Astrocyte (in vitro differentiated cells and primary cell): ENCODE data around the gene CGREF1. TPM values are rescaled to one million over a fixed set of nuclear protein-coding genes. Genes with fewer than 3 reads are reported as not detected.

Experiments used
- DNase-seq: peaks from one replicate; pipeline ENCODE4 v3.0.0-alpha.2; 2010; ENCODE audit warnings: low read depth
- FAIRE-seq: peaks from 2 replicates; lab custom pipeline; 2011; peaks lifted over from hg19 to GRCh38; lab: Jason Lieb, UNC
- H2AFZ ChIP-seq: 2 replicates; pipeline ENCODE4 v1.6.0; 2012; ENCODE audit warnings: low read depth, low read length, inconsistent platforms
- H3K27ac ChIP-seq: 2 replicates; pipeline ENCODE4 v1.5.1; 2011; ENCODE audit warnings: low read depth, low read length, inconsistent platforms
- H3K27me3 ChIP-seq: 2 replicates; pipeline ENCODE4 v1.6.0; 2011; ENCODE audit warnings: low read length, inconsistent platforms; ENCODE audit not compliant: insufficient read depth
- H3K36me3 ChIP-seq: 2 replicates; pipeline ENCODE4 v1.5.1; 2011; ENCODE audit warnings: low read length, inconsistent platforms; ENCODE audit not compliant: insufficient read depth
- H3K4me1 ChIP-seq: 2 replicates; pipeline ENCODE4 v1.5.1; 2011; ENCODE audit warnings: low read length, inconsistent platforms; ENCODE audit not compliant: insufficient read depth
- H3K4me2 ChIP-seq: 2 replicates; pipeline ENCODE4 v1.6.0; 2012; ENCODE audit warnings: low read length, inconsistent platforms
- H3K4me3 ChIP-seq: 2 replicates; pipeline ENCODE4 v1.5.1; 2011; ENCODE audit warnings: low read depth, mild to moderate bottlenecking, low read length, inconsistent platforms; ENCODE audit not compliant: insufficient read depth
- H3K79me2 ChIP-seq: 2 replicates; pipeline ENCODE4 v1.6.0; 2012; ENCODE audit warnings: mild to moderate bottlenecking, low read length, inconsistent platforms; ENCODE audit not compliant: insufficient read depth
- H3K9ac ChIP-seq: 2 replicates; pipeline ENCODE4 v1.6.0; 2012; ENCODE audit warnings: mild to moderate bottlenecking, low read length, inconsistent platforms
- H3K9me3 ChIP-seq: 2 replicates; pipeline ENCODE4 v1.5.1; 2012; ENCODE audit warnings: low read depth, mild to moderate bottlenecking, low read length, inconsistent platforms; ENCODE audit not compliant: insufficient read depth
- H4K20me1 ChIP-seq: 2 replicates; pipeline ENCODE4 v1.6.0; 2012; ENCODE audit warnings: low read length, inconsistent platforms; ENCODE audit not compliant: insufficient read depth
- H3K27ac Mint-ChIP-seq: one replicate; pipeline ENCODE4 v1.8.0; 2021; ENCODE audit warnings: mild to moderate bottlenecking, mixed read lengths; ENCODE audit not compliant: unreplicated experiment
- H3K27me3 Mint-ChIP-seq: one replicate; pipeline ENCODE4 v1.8.0; 2021; ENCODE audit warnings: low read depth, mixed read lengths; ENCODE audit not compliant: unreplicated experiment
- H3K36me3 Mint-ChIP-seq: one replicate; pipeline ENCODE4 v1.8.0; 2021; ENCODE audit warnings: low read depth, mixed read lengths; ENCODE audit not compliant: unreplicated experiment
- H3K4me1 Mint-ChIP-seq: one replicate; pipeline ENCODE4 v1.8.0; 2021; ENCODE audit warnings: low read depth, mixed read lengths; ENCODE audit not compliant: unreplicated experiment
- H3K4me3 Mint-ChIP-seq: one replicate; pipeline ENCODE4 v1.8.0; 2021; ENCODE audit warnings: mild to moderate bottlenecking, moderate library complexity, mixed read lengths; ENCODE audit not compliant: unreplicated experiment
- H3K9me3 Mint-ChIP-seq: one replicate; pipeline ENCODE4 v1.8.0; 2021; ENCODE audit warnings: mild to moderate bottlenecking, mixed read lengths; ENCODE audit not compliant: unreplicated experiment
- EZH2 ChIP-seq: IDR thresholded peaks from 2 replicates; pipeline ENCODE4 v1.6.1; 2012; ENCODE audit warnings: mild to moderate bottlenecking, low read length, inconsistent platforms; ENCODE audit not compliant: insufficient read depth
- total RNA-seq: library from RNA; stranded (reverse); gene quantifications from 2 replicates; pipeline ENCODE4 v1.2.1, GENCODE V29; 2021
- TF ChIP-seq, protein P1 (sequence below): IDR thresholded peaks from 2 replicates; pipeline ENCODE4 v1.5.1; 2011; ENCODE audit warnings: low read depth, mild to moderate bottlenecking, inconsistent platforms, low read length, moderate library complexity; ENCODE audit not compliant: insufficient read depth

Gene CGREF1
- total RNA-seq, 1 donor from 2014 or later = 1.8 TPM

DNA sequence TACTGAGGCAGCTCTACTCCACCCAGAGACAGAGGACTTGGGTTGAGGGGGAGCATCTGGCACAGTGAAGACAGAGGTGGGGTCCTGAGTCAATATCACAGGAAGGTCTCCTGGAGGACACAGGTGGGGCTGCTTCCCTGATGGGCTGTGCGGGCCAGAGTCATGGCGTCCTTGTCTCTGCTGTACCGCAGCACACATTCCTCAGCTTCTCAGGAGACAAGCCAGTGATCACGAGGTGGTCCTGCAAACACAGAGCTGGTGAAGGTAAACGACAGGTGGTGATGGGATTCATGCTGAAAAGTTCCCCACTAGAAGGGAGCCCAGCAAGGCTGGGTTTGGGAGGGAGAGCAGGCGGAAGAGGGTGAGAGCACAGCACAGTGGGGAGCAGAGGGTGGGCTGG is 39.5 kb upstream of the CGREF1 start:
- no peak for FAIRE-seq
- no peaks in the 10 kb centered on the region for H3K79me2 ChIP-seq
- no peak overlapping the region for H2AFZ ChIP-seq
- H3K9me3 Mint-ChIP-seq = peaks cover 2% of the 10 kb centered on the region
- no peak for TF ChIP-seq EZH2
- TF ChIP-seq, protein P1, sequence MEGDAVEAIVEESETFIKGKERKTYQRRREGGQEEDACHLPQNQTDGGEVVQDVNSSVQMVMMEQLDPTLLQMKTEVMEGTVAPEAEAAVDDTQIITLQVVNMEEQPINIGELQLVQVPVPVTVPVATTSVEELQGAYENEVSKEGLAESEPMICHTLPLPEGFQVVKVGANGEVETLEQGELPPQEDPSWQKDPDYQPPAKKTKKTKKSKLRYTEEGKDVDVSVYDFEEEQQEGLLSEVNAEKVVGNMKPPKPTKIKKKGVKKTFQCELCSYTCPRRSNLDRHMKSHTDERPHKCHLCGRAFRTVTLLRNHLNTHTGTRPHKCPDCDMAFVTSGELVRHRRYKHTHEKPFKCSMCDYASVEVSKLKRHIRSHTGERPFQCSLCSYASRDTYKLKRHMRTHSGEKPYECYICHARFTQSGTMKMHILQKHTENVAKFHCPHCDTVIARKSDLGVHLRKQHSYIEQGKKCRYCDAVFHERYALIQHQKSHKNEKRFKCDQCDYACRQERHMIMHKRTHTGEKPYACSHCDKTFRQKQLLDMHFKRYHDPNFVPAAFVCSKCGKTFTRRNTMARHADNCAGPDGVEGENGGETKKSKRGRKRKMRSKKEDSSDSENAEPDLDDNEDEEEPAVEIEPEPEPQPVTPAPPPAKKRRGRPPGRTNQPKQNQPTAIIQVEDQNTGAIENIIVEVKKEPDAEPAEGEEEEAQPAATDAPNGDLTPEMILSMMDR = no peak
- no peaks in the 10 kb centered on the region for H3K9me3 ChIP-seq
- H4K20me1 ChIP-seq = no peaks in the 10 kb centered on the region
- H3K9ac ChIP-seq = no peak overlapping the region
- H3K4me1 ChIP-seq = no peaks in the 10 kb centered on the region
- H3K4me3 ChIP-seq = no peak overlapping the region
- no peaks in the 10 kb centered on the region for H3K36me3 Mint-ChIP-seq
- H3K27me3 ChIP-seq = peaks cover 3% of the 10 kb centered on the region
- no peaks in the 10 kb centered on the region for H3K4me1 Mint-ChIP-seq
- no peak overlapping the region for H3K4me2 ChIP-seq
- no peak overlapping the region for H3K27ac ChIP-seq
- H3K4me3 Mint-ChIP-seq = no peak overlapping the region
- DNase-seq = no peak
- H3K27me3 Mint-ChIP-seq = peaks cover 12% of the 10 kb centered on the region
- H3K36me3 ChIP-seq = no peaks in the 10 kb centered on the region
- H3K27ac Mint-ChIP-seq = no peak overlapping the region

DNA sequence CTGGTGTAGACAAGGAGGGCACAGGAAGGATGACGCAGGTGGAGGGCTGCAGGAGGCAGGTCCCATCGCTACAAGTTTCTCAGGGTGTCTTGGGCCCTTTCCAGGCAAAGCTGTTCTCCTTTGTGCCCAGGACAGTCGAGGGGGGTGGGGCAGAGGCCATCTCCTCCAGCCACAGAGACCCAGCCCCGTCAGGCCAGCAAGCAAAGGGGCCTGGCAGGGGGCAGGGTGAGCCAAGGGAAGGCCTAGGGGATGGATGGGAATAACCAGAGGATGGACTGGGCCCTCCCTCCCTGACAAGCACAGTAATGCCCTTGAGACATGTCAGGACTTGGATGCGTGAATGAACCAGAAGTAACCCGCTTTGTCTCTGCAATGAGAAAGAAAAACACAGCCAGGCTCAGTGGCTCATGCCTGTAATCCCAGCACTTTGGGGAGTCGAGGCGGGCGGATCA is 36.2 kb upstream of the CGREF1 start:
- no peaks in the 10 kb centered on the region for H3K4me1 Mint-ChIP-seq
- H3K9me3 Mint-ChIP-seq = peaks cover 2% of the 10 kb centered on the region
- Histone ChIP-seq H3K4me3 (no peak overlapping the region), H3K4me2 (no peak overlapping the region), H2AFZ (no peak overlapping the region), H3K79me2 (no peaks in the 10 kb centered on the region), H3K4me1 (no peaks in the 10 kb centered on the region), H3K9ac (no peak overlapping the region), H4K20me1 (no peaks in the 10 kb centered on the region), H3K27ac (no peak overlapping the region), H3K27me3 (peaks cover 7% of the 10 kb centered on the region), H3K9me3 (no peaks in the 10 kb centered on the region), H3K36me3 (no peaks in the 10 kb centered on the region)
- H3K27ac Mint-ChIP-seq = no peak overlapping the region
- H3K27me3 Mint-ChIP-seq = peaks cover 15% of the 10 kb centered on the region
- DNase-seq (no peak), FAIRE-seq (no peak)
- no peak overlapping the region for H3K4me3 Mint-ChIP-seq
- TF ChIP-seq, protein P1 = no peak
- no peak for TF ChIP-seq EZH2
- no peaks in the 10 kb centered on the region for H3K36me3 Mint-ChIP-seq

DNA sequence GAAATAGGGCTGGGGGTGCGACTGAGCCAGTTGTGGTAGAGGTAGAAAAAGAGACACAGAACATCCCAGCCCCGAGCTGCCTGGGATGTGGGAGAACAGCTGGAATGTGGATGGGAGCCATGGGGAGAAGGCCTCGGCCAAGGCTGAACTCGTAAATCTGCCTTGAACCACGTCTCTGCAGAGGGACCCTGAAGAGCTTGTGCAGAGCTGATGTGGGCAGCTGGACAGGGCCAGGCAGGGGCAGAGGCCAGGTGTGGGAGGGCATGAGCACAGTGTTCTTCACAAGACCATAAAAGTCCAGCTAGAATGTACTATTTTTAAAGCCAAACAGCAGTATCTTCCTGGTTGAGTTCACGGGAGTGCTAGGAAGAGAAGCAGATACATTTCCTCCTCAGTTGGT is 35.6 kb upstream of the CGREF1 start:
- peaks cover 10% of the 10 kb centered on the region for H3K27me3 ChIP-seq
- TF ChIP-seq, protein P1 = no peak
- no peak for TF ChIP-seq EZH2
- H3K4me3 Mint-ChIP-seq = no peak overlapping the region
- DNase-seq = no peak
- no peaks in the 10 kb centered on the region for H3K4me1 Mint-ChIP-seq
- H3K27me3 Mint-ChIP-seq = peaks cover 18% of the 10 kb centered on the region
- FAIRE-seq = no peak
- H3K4me2 ChIP-seq = no peak overlapping the region
- H3K9ac ChIP-seq = no peak overlapping the region
- H3K27ac Mint-ChIP-seq = no peak overlapping the region
- H2AFZ ChIP-seq = no peak overlapping the region
- H3K4me1 ChIP-seq = no peaks in the 10 kb centered on the region
- no peaks in the 10 kb centered on the region for H3K36me3 ChIP-seq
- H3K9me3 ChIP-seq = no peaks in the 10 kb centered on the region
- H3K36me3 Mint-ChIP-seq = no peaks in the 10 kb centered on the region
- no peaks in the 10 kb centered on the region for H4K20me1 ChIP-seq
- H3K9me3 Mint-ChIP-seq = peaks cover 2% of the 10 kb centered on the region
- H3K79me2 ChIP-seq = no peaks in the 10 kb centered on the region
- H3K27ac ChIP-seq = no peak overlapping the region
- no peak overlapping the region for H3K4me3 ChIP-seq
